Astrocyte of the hippocampus (primary cell): ENCODE results near the gene SPDYE6.
"Not testable (repeated sequence)": the region's sequence is repeated elsewhere in the genome, so short reads cannot be mapped to it uniquely, and the experiment has no call there.

Source experiments
- DNase-seq: peaks from one replicate; pipeline ENCODE4 v3.0.0; 2011; ENCODE audit warnings: low read depth, low spot score

The SPDYE6 gene, protein sequence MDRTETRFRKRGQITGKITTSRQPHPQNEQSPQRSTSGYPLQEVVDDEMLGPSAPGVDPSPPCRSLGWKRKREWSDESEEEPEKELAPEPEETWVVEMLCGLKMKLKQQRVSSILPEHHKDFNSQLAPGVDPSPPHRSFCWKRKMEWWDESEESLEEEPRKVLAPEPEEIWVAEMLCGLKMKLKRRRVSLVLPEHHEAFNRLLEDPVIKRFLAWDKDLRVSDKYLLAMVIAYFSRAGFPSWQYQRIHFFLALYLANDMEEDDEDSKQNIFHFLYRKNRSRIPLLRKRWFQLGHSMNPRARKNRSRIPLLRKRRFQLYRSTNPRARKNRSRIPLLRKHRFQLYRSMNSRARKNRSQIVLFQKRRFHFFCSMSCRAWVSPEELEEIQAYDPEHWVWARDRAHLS

DNA sequence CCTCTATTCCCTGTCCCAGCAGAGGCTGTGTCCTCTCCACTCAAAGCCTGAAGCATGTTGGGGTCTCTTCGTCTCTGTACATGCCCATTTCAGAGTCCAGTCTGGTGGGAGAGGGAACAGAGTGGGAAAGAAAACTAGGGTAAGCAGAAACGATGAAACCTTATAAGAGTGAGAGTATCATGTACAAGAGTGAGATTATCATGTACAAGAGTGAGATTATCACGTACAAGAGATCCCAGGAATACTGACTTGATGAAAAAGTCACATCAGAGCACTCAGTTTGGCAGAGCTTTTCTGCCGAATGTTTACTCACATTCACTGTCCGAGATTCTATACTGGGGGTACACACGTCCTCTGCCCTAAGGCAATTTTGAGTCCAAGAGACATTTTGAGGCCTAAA, at the start of gene SPDYE6:
Gene SPDYE6 (minus strand): TSS at position 101 of the 400 bp plus-strand sequence. CDS start 421 bp downstream, outside the sequence.
- not testable (repeated sequence) for DNase-seq

DNA sequence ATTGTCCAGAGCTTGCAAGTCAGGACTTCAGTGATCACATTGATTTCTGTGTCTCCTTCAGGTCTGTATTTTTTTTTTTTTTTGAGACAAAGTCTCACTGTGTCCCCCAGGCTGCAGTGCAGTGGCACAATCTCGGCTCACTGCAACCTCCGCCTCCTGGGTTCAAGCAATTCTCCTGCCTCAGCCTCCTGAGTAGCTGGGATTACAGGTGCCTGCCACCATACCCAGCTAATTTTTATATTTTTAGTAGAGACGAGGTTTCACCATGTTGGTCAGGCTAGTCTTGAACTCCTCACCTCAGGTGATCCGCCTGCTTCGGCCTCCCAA, 48.6 kb upstream of the SPDYE6 start:
- DNase-seq: not testable (repeated sequence)

DNA sequence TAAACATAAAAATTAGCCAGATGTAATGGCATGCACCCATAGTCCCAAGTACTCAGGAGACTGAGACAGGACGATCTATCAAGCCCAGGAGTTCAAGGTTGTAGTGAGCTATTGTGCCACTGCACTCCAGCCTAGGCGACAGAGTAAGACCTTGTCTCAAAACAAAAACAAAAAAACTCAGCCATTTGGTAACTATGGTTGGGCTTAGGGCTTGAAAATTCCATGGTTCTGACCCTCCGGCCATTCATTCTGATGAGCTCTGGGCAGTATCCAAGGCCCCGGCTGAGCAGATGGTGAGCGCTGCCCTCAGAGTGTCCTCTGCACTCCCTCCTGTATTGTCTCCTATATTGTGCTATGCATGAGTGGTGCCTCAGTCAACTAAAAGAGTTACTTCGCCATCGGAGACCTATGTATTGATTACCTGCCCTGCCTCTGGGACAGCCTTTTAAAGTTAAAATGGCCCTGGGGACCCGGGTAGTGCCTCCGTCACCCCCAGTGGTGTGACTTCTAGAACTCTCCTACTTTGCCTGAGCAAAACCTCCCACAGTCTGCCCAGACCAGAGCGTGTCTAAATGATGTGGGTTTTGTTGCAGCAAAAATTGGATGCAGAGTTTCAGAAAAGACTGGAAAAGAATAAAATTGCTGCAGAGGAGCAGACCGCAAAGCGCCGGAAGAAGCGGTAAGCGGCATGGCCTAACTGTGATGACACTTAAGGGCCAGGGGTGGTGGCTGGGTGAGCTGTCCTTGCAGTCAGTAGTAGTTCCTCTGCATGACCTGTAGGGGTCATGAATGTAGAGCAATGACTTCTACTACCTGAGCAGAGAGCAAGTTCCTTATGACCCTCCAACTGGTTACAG, 48.0 kb upstream of the SPDYE6 start:
- peak; percentile 57 for DNase-seq

GRCh38 chr7:102403563-102403962, 47.3 kb upstream of the SPDYE6 start:
- no peak for DNase-seq

DNA sequence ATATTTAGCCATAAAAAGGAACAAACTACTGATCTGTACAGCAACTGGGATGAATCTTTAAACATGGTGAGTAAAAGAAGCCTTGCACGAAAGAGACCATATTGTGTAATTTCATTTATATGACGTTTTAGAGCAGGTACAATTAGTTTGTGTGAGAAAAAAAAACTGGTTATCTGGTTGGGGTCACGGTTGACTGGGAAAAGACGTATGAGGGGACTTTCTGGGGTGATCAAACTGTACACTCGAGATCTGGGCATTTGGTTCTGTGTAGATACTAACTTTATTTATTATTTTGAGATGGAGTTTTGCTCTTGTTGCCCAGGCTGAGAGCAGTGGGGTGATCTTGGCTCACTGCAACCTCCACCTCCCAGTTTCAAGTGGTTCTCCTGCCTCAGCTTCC, 44.1 kb upstream of the SPDYE6 start:
- DNase-seq: no peak

DNA sequence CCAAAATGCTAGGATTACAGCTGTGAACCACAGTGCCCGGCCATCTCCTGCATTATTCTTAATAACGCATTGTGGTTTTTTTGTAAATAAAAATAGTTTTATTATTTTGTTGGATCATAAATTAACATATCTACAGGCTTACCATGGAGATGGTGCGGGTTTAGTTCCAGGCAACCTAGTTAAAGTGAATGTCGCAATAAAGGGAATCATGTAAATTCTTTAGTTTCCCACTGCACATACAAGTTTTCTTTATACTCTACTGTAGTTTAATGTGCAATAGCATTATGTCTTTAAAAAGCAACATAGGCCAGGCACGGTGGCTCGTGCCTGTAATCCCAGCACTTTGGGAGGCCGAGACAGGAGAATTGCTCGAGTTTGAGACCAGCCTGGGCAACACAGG, 42.3 kb upstream of the SPDYE6 start:
- no peak for DNase-seq

GRCh38 chr7:102396710-102397019, 40.4 kb upstream of the SPDYE6 start:
- DNase-seq: no peak

DNA sequence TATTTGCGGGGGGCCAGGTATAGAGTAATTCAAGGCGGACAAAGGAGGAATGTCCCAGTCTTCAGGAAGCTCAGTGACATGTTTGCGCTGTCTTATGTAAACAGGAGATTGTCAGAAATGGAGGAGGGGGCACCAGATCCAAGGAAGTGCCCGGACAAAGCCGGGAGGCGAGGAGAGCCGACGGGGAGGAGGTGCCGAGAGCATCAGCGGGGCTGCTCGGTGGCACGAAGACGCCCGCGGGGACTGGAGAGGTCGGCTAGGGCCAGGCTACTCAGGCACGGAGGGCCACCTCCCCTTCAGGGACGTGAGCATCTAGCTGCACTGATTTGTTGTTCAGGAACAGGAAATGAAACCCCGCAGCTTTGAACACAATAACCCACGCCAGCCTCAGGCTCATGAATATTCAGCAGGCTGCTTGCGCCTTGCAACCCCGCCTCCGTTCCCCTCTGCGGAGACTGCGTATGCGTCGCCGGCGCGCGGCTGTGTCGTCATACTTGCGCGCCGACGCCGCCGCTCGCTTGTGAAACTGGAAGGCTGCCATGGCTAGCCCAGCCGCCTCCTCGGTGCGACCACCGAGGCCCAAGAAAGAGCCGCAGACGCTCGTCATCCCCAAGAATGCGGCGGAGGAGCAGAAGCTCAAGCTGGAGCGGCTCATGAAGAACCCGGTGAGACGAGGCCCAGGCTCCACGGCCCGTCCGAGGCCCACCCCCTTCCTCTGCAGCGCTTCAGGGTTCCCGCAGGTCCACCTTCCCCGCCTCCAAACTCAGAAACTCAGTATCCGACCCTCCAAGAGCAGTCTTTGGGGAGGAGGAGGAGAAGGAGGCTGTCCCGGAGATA, 39.8 kb upstream of the SPDYE6 start, which contains the start of gene PRKRIP1:
Gene PRKRIP1 (plus strand): TSS at position 491 of the 837 bp plus-strand sequence. CDS start 49 bp downstream, at position 540.
- peak; percentile 97 for DNase-seq

- DNase-seq: no peak
Measured at GRCh38 chr7:102395592-102395872, 39.3 kb upstream of the SPDYE6 start.

GRCh38 chr7:102393467-102393866, 37.2 kb upstream of the SPDYE6 start:
- DNase-seq: peak; percentile 86

GRCh38 chr7:102392330-102392729, 36.1 kb upstream of the SPDYE6 start:
- DNase-seq: no peak

GRCh38 chr7:102390697-102391484, 34.6 kb upstream of the SPDYE6 start:
- peak; percentile 89 for DNase-seq

GRCh38 chr7:102389810-102390209, 33.6 kb upstream of the SPDYE6 start:
- no peak for DNase-seq

GRCh38 chr7:102387064-102387463, 30.8 kb upstream of the SPDYE6 start:
- DNase-seq: no peak

DNA sequence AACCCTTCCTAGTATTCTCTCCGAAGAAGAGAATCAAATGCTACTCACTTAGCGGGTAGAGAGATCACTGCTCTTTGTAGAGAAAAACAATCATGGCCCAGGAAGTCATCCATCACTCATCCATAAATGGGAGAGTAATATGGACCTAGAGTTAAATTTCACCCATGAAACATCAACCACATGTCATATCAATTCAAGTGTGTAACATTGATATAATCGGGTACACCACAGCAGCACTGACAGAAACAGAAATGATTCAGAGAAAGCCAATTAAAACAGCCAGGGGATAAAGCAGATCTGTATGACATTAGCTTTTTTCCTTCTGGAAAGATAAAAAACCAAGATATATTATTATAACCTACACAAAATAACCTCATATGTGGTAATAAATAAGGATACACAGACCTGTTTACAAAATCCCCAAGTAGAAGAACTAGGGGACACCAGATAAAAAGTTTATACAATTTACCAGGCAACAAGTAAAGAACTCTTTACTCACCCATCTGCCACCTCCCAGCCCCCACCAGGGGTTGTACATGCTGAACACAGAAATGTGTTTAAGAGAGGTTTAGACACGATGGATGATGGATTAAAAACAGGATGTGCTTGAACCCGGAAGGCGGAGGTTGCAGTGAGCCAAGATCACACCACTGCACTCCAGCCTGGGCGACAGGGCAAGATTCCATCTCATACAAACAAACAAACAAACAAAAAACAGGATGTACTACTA, 25.6 kb upstream of the SPDYE6 start:
- not testable (repeated sequence) for DNase-seq

DNA sequence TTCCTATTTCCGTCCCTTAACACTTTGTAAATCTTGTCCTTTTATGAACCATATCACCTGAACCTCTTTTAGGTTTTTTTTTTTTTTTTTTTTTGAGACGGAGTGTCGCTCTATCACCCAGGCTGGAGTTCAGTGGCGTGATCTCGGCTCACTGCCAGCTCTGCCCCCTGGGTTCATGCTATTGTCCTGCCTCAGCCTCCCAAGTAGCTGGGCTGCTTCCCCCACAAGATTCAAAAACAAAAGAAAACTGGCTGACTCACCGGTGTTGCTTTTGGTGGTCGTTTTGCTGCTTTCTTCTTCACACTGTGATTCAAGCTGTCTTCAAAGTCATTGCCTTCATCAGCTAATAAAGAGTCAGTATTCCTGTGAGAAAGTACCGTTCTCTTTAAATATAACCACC, 24.6 kb upstream of the SPDYE6 start:
- not testable (repeated sequence) for DNase-seq

DNA sequence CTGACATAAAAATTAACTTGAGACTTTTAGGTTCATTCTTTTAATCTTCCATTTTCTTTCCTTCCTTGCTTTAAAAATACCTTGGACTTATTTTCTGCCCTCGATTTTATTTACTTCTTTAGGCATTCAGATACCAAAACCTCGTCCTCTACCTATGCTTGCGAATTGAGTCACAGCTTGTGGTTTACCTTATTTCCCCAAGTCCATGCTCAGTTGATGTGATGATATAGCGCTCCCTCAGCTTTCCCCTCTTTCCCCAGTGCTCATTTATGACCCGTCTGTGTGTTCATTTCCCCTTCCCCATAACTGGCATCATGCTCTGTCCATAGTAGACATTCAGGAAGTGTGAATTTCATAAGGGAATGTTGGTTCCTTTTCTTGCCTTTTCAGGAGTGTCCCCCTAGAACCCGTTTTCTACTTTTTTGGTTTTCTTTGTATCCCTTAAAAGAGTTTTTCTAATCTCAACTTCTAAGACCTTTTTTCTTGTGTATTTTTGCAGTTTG, 20.8 kb upstream of the SPDYE6 start:
- no peak for DNase-seq

GRCh38 chr7:102372796-102373195, 16.6 kb upstream of the SPDYE6 start:
- DNase-seq: not testable (repeated sequence)

- not testable (repeated sequence) for DNase-seq
Measured at GRCh38 chr7:102370038-102370437, 13.8 kb upstream of the SPDYE6 start.

DNA sequence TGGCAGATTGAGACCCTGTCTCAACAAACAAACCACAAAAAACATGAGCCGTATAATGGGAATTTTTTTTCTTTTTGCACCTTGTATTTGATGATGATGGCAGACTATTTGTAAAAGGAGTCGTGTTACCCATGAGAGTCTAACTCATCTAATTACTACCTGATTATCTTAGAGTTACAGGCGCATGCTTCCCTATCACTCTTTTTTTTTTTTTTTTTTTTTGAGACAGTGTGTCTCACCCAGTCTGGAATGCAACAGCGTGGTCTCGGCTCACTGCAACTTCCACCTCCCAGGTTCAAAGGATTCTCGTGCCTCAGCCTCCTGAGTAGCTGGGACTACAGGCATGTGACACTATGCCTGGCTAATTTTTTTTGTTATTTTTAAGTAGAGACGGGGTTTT, 9.1 kb upstream of the SPDYE6 start:
- DNase-seq: not testable (repeated sequence)
